Kidney epithelial cell (primary cell): Measurements from ENCODE around the gene LINC01488. TPM values are rescaled to one million over a fixed set of nuclear protein-coding genes. Genes with fewer than 3 reads are reported as not detected.

ENCODE experiments used
- DNase-seq: peaks from one replicate; pipeline ENCODE4 v3.0.0-alpha.2; 2010; ENCODE audit warnings: low read depth
- H3K27me3 ChIP-seq: 2 replicates; pipeline ENCODE4 v1.6.0; 2011; ENCODE audit warnings: low read length; ENCODE audit not compliant: control insufficient read depth, insufficient read depth
- H3K36me3 ChIP-seq: 2 replicates; pipeline ENCODE4 v1.5.1; 2011; ENCODE audit warnings: low read length; ENCODE audit not compliant: control insufficient read depth, insufficient read depth
- H3K4me3 ChIP-seq: 2 replicates; pipeline ENCODE4 v1.5.1; 2011; ENCODE audit warnings: low read depth, mild to moderate bottlenecking, control low read depth, low read length
- total RNA-seq: library from RNA; depleted of rRNA; stranded (reverse); fragments of >200 nt; gene quantifications from 2 replicates; pipeline ENCODE4 v1.2.3, GENCODE V29; 2015
- TF ChIP-seq, protein P1 (sequence below): IDR thresholded peaks from 2 replicates; pipeline ENCODE4 v1.5.1; 2011; ENCODE audit warnings: mild to moderate bottlenecking, moderate library complexity, low read length, control low read depth, inconsistent platforms; ENCODE audit not compliant: insufficient read depth, poor library complexity, severe bottlenecking

The LINC01488 gene
- total RNA-seq, 1 donor from 2014 or later: not detected

DNA sequence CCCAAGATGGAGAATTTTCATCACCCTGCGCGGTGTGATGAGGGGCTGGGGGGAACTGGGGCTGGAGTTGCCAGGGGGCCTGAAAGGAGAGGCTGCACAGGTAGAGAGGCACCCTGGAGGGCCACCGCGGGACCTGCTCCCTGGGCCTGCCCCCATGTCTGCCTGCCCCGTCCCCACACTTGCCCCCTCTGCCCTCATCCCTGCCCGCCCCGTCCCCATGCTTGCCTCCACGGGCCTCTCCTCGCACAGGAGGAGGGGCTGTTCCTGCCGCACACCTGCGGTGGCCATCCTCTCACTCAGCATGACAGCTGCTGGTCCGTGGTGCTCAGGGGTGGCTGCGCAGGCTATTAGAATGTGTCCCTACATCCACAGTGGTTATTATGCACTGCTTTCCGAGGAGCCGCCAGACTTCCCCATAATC is 43.5 kb downstream of the LINC01488 start:
- DNase-seq: no peak
- H3K4me3 ChIP-seq: no peak overlapping the region
- no peaks in the 10 kb centered on the region for H3K36me3 ChIP-seq
- no peaks in the 10 kb centered on the region for H3K27me3 ChIP-seq
- TF ChIP-seq, protein P1, sequence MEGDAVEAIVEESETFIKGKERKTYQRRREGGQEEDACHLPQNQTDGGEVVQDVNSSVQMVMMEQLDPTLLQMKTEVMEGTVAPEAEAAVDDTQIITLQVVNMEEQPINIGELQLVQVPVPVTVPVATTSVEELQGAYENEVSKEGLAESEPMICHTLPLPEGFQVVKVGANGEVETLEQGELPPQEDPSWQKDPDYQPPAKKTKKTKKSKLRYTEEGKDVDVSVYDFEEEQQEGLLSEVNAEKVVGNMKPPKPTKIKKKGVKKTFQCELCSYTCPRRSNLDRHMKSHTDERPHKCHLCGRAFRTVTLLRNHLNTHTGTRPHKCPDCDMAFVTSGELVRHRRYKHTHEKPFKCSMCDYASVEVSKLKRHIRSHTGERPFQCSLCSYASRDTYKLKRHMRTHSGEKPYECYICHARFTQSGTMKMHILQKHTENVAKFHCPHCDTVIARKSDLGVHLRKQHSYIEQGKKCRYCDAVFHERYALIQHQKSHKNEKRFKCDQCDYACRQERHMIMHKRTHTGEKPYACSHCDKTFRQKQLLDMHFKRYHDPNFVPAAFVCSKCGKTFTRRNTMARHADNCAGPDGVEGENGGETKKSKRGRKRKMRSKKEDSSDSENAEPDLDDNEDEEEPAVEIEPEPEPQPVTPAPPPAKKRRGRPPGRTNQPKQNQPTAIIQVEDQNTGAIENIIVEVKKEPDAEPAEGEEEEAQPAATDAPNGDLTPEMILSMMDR: no peak

DNA sequence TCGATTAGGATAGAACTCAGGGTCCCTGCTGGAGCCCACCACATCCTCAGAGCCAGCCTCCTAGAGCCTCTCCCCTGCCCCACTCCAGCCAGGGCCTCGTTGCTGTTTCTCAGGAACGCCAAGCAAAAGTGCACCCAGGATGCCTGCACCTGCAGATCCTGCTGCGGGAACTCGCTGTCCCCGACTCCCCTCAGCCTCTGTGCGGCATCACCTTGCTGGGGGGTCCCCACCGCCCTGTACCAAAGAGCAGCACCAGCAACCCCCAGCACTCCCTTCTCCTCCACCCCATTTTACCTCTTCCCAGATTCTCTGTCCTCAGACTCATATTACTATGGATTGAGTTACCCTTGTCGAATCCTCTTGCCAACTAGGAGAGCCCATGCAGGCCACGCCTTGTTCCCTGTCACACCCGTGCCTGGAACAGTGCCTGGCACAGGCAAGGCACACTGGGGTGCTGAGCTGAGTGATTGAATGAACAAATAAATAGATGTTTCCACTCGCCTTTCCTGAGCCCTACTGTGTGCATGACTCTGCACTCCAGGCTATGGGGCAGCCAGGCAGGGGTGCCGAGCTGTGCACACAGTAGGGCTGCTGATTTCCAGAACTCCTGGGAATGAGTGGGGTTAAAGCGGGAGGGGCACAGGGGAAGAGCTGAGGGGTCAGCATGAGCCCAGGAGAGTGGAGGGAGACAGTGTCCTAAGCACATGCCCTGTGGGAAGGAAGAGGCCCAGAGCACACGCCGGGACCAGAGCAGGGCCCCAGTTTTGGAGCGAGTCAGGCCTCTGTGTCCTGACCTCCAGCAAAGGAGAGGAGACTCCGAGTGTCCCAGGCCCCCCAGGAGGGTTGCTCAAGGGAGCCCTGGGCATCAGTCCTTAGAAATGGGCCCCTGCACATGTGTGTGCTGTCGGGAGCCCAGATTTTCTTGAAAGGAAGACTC is 44.3 kb downstream of the LINC01488 start:
- H3K4me3 ChIP-seq: no peak overlapping the region
- H3K36me3 ChIP-seq: no peaks in the 10 kb centered on the region
- TF ChIP-seq, protein P1: no peak
- no peaks in the 10 kb centered on the region for H3K27me3 ChIP-seq
- DNase-seq: no peak

DNA sequence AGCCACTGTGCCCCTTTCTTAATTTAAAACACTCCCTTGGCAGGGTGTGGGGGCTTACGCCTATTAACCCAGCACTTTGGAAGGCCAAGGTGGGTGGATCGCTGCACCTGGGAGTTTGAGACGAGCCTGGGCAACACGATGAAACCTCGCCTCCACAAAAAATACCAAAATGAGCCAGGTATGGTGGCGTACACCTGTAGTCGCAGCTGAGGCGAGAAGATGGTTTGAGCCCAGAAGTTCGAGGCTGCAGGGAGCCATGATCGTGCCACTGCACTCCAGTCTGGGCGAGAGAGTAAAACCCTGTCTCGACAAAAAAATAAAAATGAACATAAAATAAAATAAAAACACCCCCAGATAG is 45.0 kb downstream of the LINC01488 start:
- H3K27me3 ChIP-seq: peaks cover under 1% of the 10 kb centered on the region
- H3K4me3 ChIP-seq: no peak overlapping the region
- DNase-seq: no peak
- TF ChIP-seq, protein P1: no peak
- no peaks in the 10 kb centered on the region for H3K36me3 ChIP-seq

DNA sequence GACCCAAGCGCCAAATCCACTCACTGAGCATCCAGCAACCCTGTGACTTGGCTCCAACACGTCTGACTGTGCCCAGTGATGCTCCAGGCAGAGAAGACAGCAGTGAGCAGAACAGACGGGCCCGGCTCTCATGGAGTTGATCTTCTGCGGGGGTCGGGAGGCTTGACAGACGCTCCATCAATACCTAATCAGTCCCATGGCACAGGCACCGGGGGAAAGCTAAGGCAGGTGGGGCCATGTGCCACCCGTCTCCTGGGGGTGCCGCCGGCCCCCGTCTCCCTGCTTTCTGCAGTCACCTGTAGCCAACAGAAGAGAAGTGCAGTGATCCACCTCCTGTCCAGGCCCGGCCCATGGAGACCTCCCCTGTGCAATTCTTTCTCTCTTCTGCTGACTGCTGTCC is 47.5 kb downstream of the LINC01488 start:
- Histone ChIP-seq H3K27me3 (peaks cover 3% of the 10 kb centered on the region), H3K36me3 (no peaks in the 10 kb centered on the region), H3K4me3 (no peak overlapping the region)
- DNase-seq: no peak
- TF ChIP-seq, protein P1: no peak

DNA sequence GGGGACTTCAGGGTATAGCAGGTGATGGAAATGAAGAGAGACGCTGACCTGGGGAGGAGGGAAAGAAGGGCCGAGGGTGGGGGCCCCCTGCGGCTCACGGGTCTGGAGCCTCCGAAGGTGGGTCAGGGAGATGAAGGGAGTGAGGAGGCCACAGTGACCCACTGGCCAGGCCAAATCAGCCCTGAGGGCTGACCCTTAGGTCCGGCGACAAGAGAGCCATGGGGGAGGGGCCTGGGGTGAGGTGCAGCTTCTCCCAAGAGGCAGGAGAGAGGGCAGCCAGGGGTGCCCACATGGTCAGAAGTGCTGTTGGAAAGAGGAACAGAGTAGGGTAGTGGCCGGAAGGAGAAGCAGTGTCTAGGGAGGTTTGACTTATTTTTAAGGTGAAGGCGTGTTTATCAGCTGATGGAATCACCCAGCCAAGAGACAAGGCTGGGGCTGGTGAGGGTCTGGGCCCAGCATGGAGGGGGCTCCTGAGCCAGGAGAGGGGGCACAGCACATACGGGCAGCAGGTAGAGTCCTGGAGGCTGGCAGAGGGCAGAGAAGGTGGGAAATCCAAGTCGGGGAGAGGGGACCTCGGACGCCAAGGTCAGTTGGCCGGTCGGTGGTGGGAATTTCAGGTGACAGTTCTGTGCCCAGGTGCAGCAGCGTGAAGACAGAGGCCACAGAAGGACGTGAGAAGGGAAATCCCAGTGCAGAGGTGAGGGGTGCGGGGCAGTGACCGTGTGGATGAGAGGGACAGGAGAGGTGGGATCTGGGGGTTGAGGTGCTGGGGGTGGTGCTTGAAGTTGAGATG is 49.0 kb downstream of the LINC01488 start:
- no peak for DNase-seq
- H3K27me3 ChIP-seq: peaks cover 3% of the 10 kb centered on the region
- TF ChIP-seq, protein P1: no peak

More for the DNA sequence above, 49.0 kb downstream of the LINC01488 start:
- Histone ChIP-seq H3K4me3 (no peak overlapping the region), H3K36me3 (no peaks in the 10 kb centered on the region)
